HepG2 (cell line): Measurements from ENCODE around the gene WNT7B. TPM values are rescaled to one million over a fixed set of nuclear protein-coding genes. Genes with fewer than 3 reads are reported as not detected.

Source experiments
- ATAC-seq: fragments of 200-7000 bp; cut with Tn5 transposase; 3 replicates; pipeline ENCODE4 v1.9.1; 2020; ENCODE audit warnings: mild to moderate bottlenecking, moderate library complexity
- BruUV-seq: library from RNA; stranded (reverse); fragments of 400-500 nt; replicated peaks from 2 replicates; lab custom pipeline; 2021; lab: Mats Ljungman, UMichigan
- CTCF ChIA-PET: fragments of 300-600 bp; formaldehyde crosslinking; extraction: SDS; loops from one replicate; lab custom pipeline; 2021; ENCODE audit warnings: low total read pairs, inconsistent platforms, low intra/inter-chr PET ratio; lab: Yijun Ruan, JAX
- POLR2A ChIA-PET: fragments of 350-600 bp; sonication (Branson Sonifier 250); formaldehyde crosslinking; loops from one replicate; lab custom pipeline; 2020; ENCODE audit warnings: antibody characterized with exemption, inconsistent platforms; lab: Yijun Ruan, JAX
- DNase-seq: peaks from one replicate; pipeline ENCODE4 v3.0.0-alpha.2; 2015; ENCODE audit warnings: low spot score
- FAIRE-seq: peaks from 3 replicates; lab custom pipeline; 2011; peaks lifted over from hg19 to GRCh38; lab: Jason Lieb, UNC
- H2AFZ ChIP-seq: one replicate; pipeline ENCODE4 v1.6.1; 2011; ENCODE audit warnings: low read length, inconsistent platforms
- H3K27ac ChIP-seq: fragments of 300-600 bp; 3 replicates; pipeline ENCODE4 v1.8.0; 2011; ENCODE audit warnings: mixed run types, mild to moderate bottlenecking, mixed read lengths, low read length, inconsistent platforms; ENCODE audit not compliant: insufficient read depth; ENCODE audit errors: extremely low read length
- H3K27me3 ChIP-seq, 2 experiments: fragments of 200-600 bp in 1 of 2; 2 replicates in 1 of 2; 3 replicates in 1 of 2; pipeline versions ENCODE4 v1.6.0 to v1.8.0; 2011; ENCODE audit warnings: low read length in 2 of 2, mild to moderate bottlenecking in 2 of 2, moderate library complexity in 2 of 2, inconsistent platforms in 1 of 2; ENCODE audit not compliant: insufficient read depth in 2 of 2, control insufficient read depth in 1 of 2
- H3K36me3 ChIP-seq, 2 experiments: fragments of 200-600 bp in 1 of 2; replicated peaks in 1 of 2; 2 replicates in 1 of 2; 3 replicates in 1 of 2; pipeline versions ENCODE4 v1.5.1 to v1.8.0; 2011; ENCODE audit warnings: low read length in 2 of 2, inconsistent platforms in 1 of 2; ENCODE audit not compliant: insufficient read depth in 2 of 2, control insufficient read depth in 1 of 2
- H3K4me1 ChIP-seq: 2 replicates; pipeline ENCODE4 v1.5.1; 2012; ENCODE audit warnings: low read length, inconsistent platforms; ENCODE audit not compliant: insufficient read depth
- H3K4me2 ChIP-seq: 2 replicates; pipeline ENCODE4 v1.6.0; 2011; ENCODE audit warnings: low read depth, low read length, inconsistent platforms
- H3K4me3 ChIP-seq, 3 experiments: fragments of 200-600 bp in 1 of 3; sonication (generic), shearing (Covaris generic) in 1 of 3; replicated peaks in 1 of 3; 2 replicates each; pipeline ENCODE4 v1.5.1; 2011 to 2016; ENCODE audit warnings: low read length in 3 of 3, inconsistent platforms in 2 of 3, low read depth in 2 of 3, mild to moderate bottlenecking in 2 of 3, control low read depth in 1 of 3, mixed read lengths in 1 of 3; ENCODE audit not compliant: insufficient read depth in 1 of 3
- H3K79me2 ChIP-seq: one replicate; pipeline ENCODE4 v1.6.1; 2011; ENCODE audit warnings: low read length, inconsistent platforms; ENCODE audit not compliant: insufficient read depth
- H3K9ac ChIP-seq: 2 replicates; pipeline ENCODE4 v1.6.0; 2011; ENCODE audit warnings: mild to moderate bottlenecking, low read depth, low read length, inconsistent platforms; ENCODE audit not compliant: insufficient read depth
- H3K9me3 ChIP-seq: 2 replicates; pipeline ENCODE4 v1.5.1; 2012; ENCODE audit warnings: mild to moderate bottlenecking, low read length
- H4K20me1 ChIP-seq: 2 replicates; pipeline ENCODE4 v1.6.0; 2011; ENCODE audit warnings: inconsistent platforms, mild to moderate bottlenecking, low read length, moderate library complexity; ENCODE audit not compliant: insufficient read depth
- AHR ChIP-seq: IDR thresholded peaks from 2 replicates; pipeline ENCODE4 v1.6.1; 2018; ENCODE audit warnings: missing genetic modification reagents, missing compliant biosample characterization
- CAMTA2 ChIP-seq: sonication (generic); formaldehyde crosslinking; IDR thresholded peaks from 2 replicates; pipeline ENCODE4 v1.4.0; 2020; ENCODE audit warnings: mild to moderate bottlenecking, missing genetic modification reagents, borderline replicate concordance
- E2F2 ChIP-seq: sonication (generic); formaldehyde crosslinking; IDR thresholded peaks from 2 replicates; pipeline ENCODE4 v1.4.0; 2020; ENCODE audit warnings: missing genetic modification reagents, borderline replicate concordance
- FUBP1 ChIP-seq: sonication (generic); formaldehyde crosslinking; IDR thresholded peaks from 2 replicates; pipeline ENCODE4 v1.5.1; 2020; ENCODE audit warnings: missing genetic modification reagents, mild to moderate bottlenecking, borderline replicate concordance
- HNRNPK ChIP-seq: fragments of 200-400 bp; formaldehyde crosslinking; IDR thresholded peaks from 2 replicates; pipeline ENCODE4 v1.6.1; 2018; ENCODE audit warnings: low read length, low read depth, moderate library complexity, mild to moderate bottlenecking; ENCODE audit not compliant: poor library complexity, severe bottlenecking
- MNT ChIP-seq: fragments of 450-650 bp; IDR thresholded peaks from 2 replicates; pipeline ENCODE4 v1.6.1; 2016
- ZNF414 ChIP-seq: sonication (generic); formaldehyde crosslinking; IDR thresholded peaks from 2 replicates; pipeline ENCODE4 v1.5.0; 2020; ENCODE audit warnings: missing genetic modification reagents
- ZNF800 ChIP-seq: sonication (generic); formaldehyde crosslinking; IDR thresholded peaks from 2 replicates; pipeline ENCODE4 v1.4.0; 2020; ENCODE audit warnings: missing genetic modification reagents
- WGBS: methylation state at CpG from one replicate; pipeline ENCODE4 v1.1.6; 2017; ENCODE audit warnings: low lambda C conversion rate; 5-methylcytosine and 5-hydroxymethylcytosine counted together
- in situ Hi-C: cut with HindIII; loops from 2 replicates; pipeline ENCODE4 v1.10.0; 2017; ENCODE audit warnings: low pct_unique_long_range_greater_than_20kb; ENCODE audit not compliant: extremely low pct_ligation_motif_present
- intact Hi-C: fragments of 100-400 bp; cut with micrococcal nuclease; formaldehyde crosslinking; loops from one replicate; pipeline ENCODE4 v1.10.0; 2022; ENCODE audit not compliant: unreplicated experiment
- polyA plus RNA-seq, 8 experiments: library from polyadenylated mRNA; depleted of rRNA in 3 of 8; stranded (reverse) in 7 of 8; unstranded in 1 of 8; fragments of >200 nt; fragmentation: Illumina TruSeq in 4 of 8; extraction: Trizol in 4 of 8; gene quantifications; 2 replicates each; pipeline versions ENCODE4 v1.2.1 to v1.2.3, GENCODE V29; 2011 to 2016; ENCODE audit warnings: low read depth in 4 of 8, missing spikeins in 1 of 8, mixed read lengths in 1 of 8; ENCODE audit not compliant: insufficient read depth in 1 of 8
- total RNA-seq, 5 experiments: library from RNA; depleted of rRNA; stranded (reverse); fragments of >200 nt; fragmentation: Illumina TruSeq; extraction: Trizol; gene quantifications; 2 replicates each; pipeline ENCODE4 v1.2.3, GENCODE V29; 2016; ENCODE audit warnings: low read depth in 1 of 5

The WNT7B gene
- total and polyA plus RNA-seq, 2 of the 13 experiments (the other 11 are each of a cell fraction or from before 2014, with no cell fraction given) = 0.09 TPM; not detected in 1

GRCh38 chr22:45971408-45972028 lies 5.4 kb downstream of the WNT7B start:
- H3K4me1 ChIP-seq = peaks cover 33% of the 10 kb centered on the region
- peak; percentile 32; the same call in 1 of the 2 replicates for TF ChIP-seq MNT
- no peak for TF ChIP-seq E2F2 (CRISPR knock-in tag)
- TF ChIP-seq ZNF414 = no peak
- no peak for TF ChIP-seq FUBP1 (CRISPR knock-in tag)
- no peak for TF ChIP-seq CAMTA2 (CRISPR knock-in tag)
- TF ChIP-seq ZNF800 (CRISPR knock-in tag) = 0 out of 2 replicates have a peak, but pooled peaks have one; percentile 38
- TF ChIP-seq HNRNPK = no peak
- TF ChIP-seq AHR = no peak
- H3K4me3 ChIP-seq = no peak overlapping the region
- ChIA-PET CTCF (no interaction called here), POLR2A (no interaction called here)
- no TSS peak for BruUV-seq
- no peaks in the 10 kb centered on the region for H3K79me2 ChIP-seq
- peaks cover 8% of the 10 kb centered on the region; the same call in 1 of the 2 replicates for H4K20me1 ChIP-seq
- H3K9ac ChIP-seq = no peak overlapping the region
- no peak overlapping the region for H2AFZ ChIP-seq
- no peak overlapping the region for H3K27ac ChIP-seq
- ATAC-seq (no peak), FAIRE-seq (no peak), DNase-seq (no peak)
- WGBS = 18% methylated on average over 18 of the region's 66 CpGs
- H3K4me2 ChIP-seq = no peak overlapping the region; the same call in 1 of the 2 replicates
- H3K27me3 ChIP-seq = peaks cover 25 to 88% of the 10 kb centered on the region in 2 experiments
- no peaks in the 10 kb centered on the region for H3K9me3 ChIP-seq
- intact Hi-C loops = no loop called here
- in situ Hi-C loops = no loop called here
- no peaks in the 10 kb centered on the region for H3K36me3 ChIP-seq
